HepG2 (cell line): ENCODE measurements around the gene IGF2BP1. TPM values are rescaled to one million over a fixed set of nuclear protein-coding genes. Genes with fewer than 3 reads are reported as not detected.

ENCODE experiments used
- ARNT2 ChIP-seq: sonication (generic); formaldehyde crosslinking; IDR thresholded peaks from 2 replicates; pipeline ENCODE4 v1.8.0; 2022; ENCODE audit warnings: mild to moderate bottlenecking, low read depth, missing genetic modification reagents, moderate library complexity
- ATF7-NPFF ChIP-seq: sonication (generic); formaldehyde crosslinking; IDR thresholded peaks from 2 replicates; pipeline ENCODE4 v1.8.1; 2023; ENCODE audit warnings: mild to moderate bottlenecking, low read depth, missing genetic modification reagents, moderate library complexity
- EHMT2 ChIP-seq: fragments of 200-600 bp; sonication (generic); IDR thresholded peaks from 2 replicates; pipeline ENCODE4 v1.7.0; 2017; ENCODE audit warnings: antibody characterized with exemption, low read depth, low read length, borderline replicate concordance
- GZF1 ChIP-seq: sonication (generic); formaldehyde crosslinking; IDR thresholded peaks from 2 replicates; pipeline ENCODE4 v1.5.1; 2020; ENCODE audit warnings: mild to moderate bottlenecking, missing genetic modification reagents
- HNF4G ChIP-seq, 2 experiments: sonication (generic) in 1 of 2; formaldehyde crosslinking in 1 of 2; IDR thresholded peaks; 2 replicates each; pipeline versions ENCODE4 v1.4.0 to v1.6.1; 2011 to 2020; ENCODE audit warnings: borderline replicate concordance in 2 of 2, low read depth in 2 of 2, mild to moderate bottlenecking in 2 of 2, low read length in 1 of 2, missing genetic modification reagents in 1 of 2, moderate library complexity in 1 of 2
- HNRNPH1 ChIP-seq: fragments of 200-400 bp; formaldehyde crosslinking; optimal IDR thresholded peaks from 2 replicates; pipeline ENCODE3; 2017; ENCODE audit warnings: mild to moderate bottlenecking, low read depth, low read length
- IRX3 ChIP-seq: sonication (generic); formaldehyde crosslinking; IDR thresholded peaks from 2 replicates; pipeline ENCODE4 v1.8.1; 2023; ENCODE audit warnings: mild to moderate bottlenecking, low read depth, missing genetic modification reagents, borderline replicate concordance
- ISL2 ChIP-seq: sonication (generic); formaldehyde crosslinking; IDR thresholded peaks from 2 replicates; pipeline ENCODE4 v1.5.0; 2020; ENCODE audit warnings: missing genetic modification reagents
- KDM1A ChIP-seq: IDR thresholded peaks from 2 replicates; pipeline ENCODE4 v1.6.1; 2016; ENCODE audit warnings: missing compliant biosample characterization
- REL ChIP-seq: sonication (generic); formaldehyde crosslinking; conservative IDR thresholded peaks from 2 replicates; pipeline ENCODE4 v1.8.0; 2022; ENCODE audit warnings: mild to moderate bottlenecking, missing genetic modification reagents, moderate library complexity
- ZNF264 ChIP-seq: sonication (generic); formaldehyde crosslinking; IDR thresholded peaks from 2 replicates; pipeline ENCODE4 v1.4.0; 2020; ENCODE audit warnings: missing genetic modification reagents
- ZNF484 ChIP-seq: sonication (generic); formaldehyde crosslinking; IDR thresholded peaks from 2 replicates; pipeline ENCODE4 v1.5.1; 2020; ENCODE audit warnings: mild to moderate bottlenecking, low read depth, missing genetic modification reagents, borderline replicate concordance
- ZNF563 ChIP-seq: sonication (generic); formaldehyde crosslinking; IDR thresholded peaks from 2 replicates; pipeline ENCODE4 v1.8.0; 2022; ENCODE audit warnings: mild to moderate bottlenecking, moderate library complexity, missing genetic modification reagents
- ZNF605 ChIP-seq: sonication (generic); formaldehyde crosslinking; IDR thresholded peaks from 2 replicates; pipeline ENCODE4 v1.8.0; 2022; ENCODE audit warnings: mild to moderate bottlenecking, missing genetic modification reagents
- ZNF615 ChIP-seq: sonication (generic); formaldehyde crosslinking; IDR thresholded peaks from 2 replicates; pipeline ENCODE4 v1.5.0; 2020; ENCODE audit warnings: mild to moderate bottlenecking, missing genetic modification reagents, borderline replicate concordance
- ZNF720 ChIP-seq: sonication (generic); formaldehyde crosslinking; IDR thresholded peaks from 2 replicates; pipeline ENCODE4 v1.4.0; 2020; ENCODE audit warnings: missing genetic modification reagents
- ZNF781 ChIP-seq: sonication (generic); formaldehyde crosslinking; IDR thresholded peaks from 2 replicates; pipeline ENCODE4 v1.5.1; 2020; ENCODE audit warnings: borderline replicate concordance, mild to moderate bottlenecking, missing genetic modification reagents; ENCODE audit errors: not compliant biosample characterization
- polyA plus RNA-seq, 8 experiments: library from polyadenylated mRNA; depleted of rRNA in 3 of 8; stranded (reverse) in 7 of 8; unstranded in 1 of 8; fragments of >200 nt; fragmentation: Illumina TruSeq in 4 of 8; extraction: Trizol in 4 of 8; gene quantifications; 2 replicates each; pipeline versions ENCODE4 v1.2.1 to v1.2.3, GENCODE V29; 2011 to 2016; ENCODE audit warnings: low read depth in 4 of 8, missing spikeins in 1 of 8, mixed read lengths in 1 of 8; ENCODE audit not compliant: insufficient read depth in 1 of 8
- total RNA-seq, 5 experiments: library from RNA; depleted of rRNA; stranded (reverse); fragments of >200 nt; fragmentation: Illumina TruSeq; extraction: Trizol; gene quantifications; 2 replicates each; pipeline ENCODE4 v1.2.3, GENCODE V29; 2016; ENCODE audit warnings: low read depth in 1 of 5
- TF ChIP-seq, protein P1 (sequence below): sonication (generic); formaldehyde crosslinking; IDR thresholded peaks from 2 replicates; pipeline ENCODE4 v1.4.0; 2020; ENCODE audit warnings: mild to moderate bottlenecking, missing genetic modification reagents

IGF2BP1 gene
- total and polyA plus RNA-seq, 2 of the 13 experiments (the other 11 are each of a cell fraction or from before 2014, with no cell fraction given): 29.7 to 75.1 TPM

DNA sequence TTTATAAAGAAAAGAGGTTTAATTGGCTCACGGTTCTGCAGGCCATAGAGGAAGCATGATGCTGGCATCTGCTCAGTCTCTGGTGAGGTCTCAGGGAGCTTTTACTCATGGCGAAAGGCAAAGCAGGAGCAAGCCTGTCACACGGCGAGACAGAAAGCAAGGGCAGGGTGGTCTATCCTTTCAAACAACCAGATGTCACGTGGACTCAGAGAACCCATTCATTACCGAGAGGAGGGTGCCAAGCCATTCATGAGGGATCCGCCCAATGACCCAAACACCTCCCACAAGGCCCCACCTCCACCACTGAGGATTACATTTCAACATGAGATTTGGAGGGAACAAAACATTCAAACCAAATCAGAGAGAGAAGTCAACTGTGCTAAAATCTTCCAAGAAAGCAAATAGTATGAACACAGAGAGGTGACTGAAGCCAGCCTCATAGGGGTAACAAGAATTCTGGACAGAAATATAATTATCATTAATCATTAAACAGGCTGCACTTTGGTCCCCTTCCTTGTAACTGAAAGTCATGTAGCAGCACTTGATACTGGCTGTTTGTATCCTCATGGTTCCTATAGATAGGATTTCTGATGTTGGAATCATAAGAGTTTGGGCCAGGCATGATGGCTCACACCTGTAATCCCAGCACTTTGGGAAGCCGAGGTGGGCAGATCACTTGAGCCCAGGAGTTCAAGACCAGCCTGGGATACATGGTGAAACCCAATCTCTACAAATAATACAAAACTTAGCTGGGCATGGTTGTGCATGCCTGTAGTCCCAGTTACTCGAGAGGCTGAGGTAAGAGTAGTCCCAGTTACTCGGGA, 82.9 kb downstream of the IGF2BP1 start (continued):
- TF ChIP-seq ATF7-NPFF (CRISPR knock-in tag): no peak
- no peak for TF ChIP-seq ZNF615 (CRISPR knock-in tag)
- TF ChIP-seq, protein P1, sequence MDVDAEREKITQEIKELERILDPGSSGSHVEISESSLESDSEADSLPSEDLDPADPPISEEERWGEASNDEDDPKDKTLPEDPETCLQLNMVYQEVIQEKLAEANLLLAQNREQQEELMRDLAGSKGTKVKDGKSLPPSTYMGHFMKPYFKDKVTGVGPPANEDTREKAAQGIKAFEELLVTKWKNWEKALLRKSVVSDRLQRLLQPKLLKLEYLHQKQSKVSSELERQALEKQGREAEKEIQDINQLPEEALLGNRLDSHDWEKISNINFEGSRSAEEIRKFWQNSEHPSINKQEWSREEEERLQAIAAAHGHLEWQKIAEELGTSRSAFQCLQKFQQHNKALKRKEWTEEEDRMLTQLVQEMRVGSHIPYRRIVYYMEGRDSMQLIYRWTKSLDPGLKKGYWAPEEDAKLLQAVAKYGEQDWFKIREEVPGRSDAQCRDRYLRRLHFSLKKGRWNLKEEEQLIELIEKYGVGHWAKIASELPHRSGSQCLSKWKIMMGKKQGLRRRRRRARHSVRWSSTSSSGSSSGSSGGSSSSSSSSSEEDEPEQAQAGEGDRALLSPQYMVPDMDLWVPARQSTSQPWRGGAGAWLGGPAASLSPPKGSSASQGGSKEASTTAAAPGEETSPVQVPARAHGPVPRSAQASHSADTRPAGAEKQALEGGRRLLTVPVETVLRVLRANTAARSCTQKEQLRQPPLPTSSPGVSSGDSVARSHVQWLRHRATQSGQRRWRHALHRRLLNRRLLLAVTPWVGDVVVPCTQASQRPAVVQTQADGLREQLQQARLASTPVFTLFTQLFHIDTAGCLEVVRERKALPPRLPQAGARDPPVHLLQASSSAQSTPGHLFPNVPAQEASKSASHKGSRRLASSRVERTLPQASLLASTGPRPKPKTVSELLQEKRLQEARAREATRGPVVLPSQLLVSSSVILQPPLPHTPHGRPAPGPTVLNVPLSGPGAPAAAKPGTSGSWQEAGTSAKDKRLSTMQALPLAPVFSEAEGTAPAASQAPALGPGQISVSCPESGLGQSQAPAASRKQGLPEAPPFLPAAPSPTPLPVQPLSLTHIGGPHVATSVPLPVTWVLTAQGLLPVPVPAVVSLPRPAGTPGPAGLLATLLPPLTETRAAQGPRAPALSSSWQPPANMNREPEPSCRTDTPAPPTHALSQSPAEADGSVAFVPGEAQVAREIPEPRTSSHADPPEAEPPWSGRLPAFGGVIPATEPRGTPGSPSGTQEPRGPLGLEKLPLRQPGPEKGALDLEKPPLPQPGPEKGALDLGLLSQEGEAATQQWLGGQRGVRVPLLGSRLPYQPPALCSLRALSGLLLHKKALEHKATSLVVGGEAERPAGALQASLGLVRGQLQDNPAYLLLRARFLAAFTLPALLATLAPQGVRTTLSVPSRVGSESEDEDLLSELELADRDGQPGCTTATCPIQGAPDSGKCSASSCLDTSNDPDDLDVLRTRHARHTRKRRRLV (CRISPR knock-in tag): peak; percentile 33; the same call in 1 of the 2 replicates
- no peak; the same call in 1 of the 2 replicates for TF ChIP-seq ZNF264
- 0 out of 2 replicates have a peak, but pooled peaks have one; percentile 28 for TF ChIP-seq ARNT2
- TF ChIP-seq EHMT2: peak; percentile 35; the same call in 1 of the 2 replicates
- TF ChIP-seq ZNF605 (CRISPR knock-in tag): peak; percentile 66; the same call in 1 of the 2 replicates
- no peak for TF ChIP-seq GZF1 (CRISPR knock-in tag)
- TF ChIP-seq KDM1A: no peak
- TF ChIP-seq ISL2 (CRISPR knock-in tag): no peak
- TF ChIP-seq ZNF720: no peak
- TF ChIP-seq ZNF781 (CRISPR knock-in tag): no peak
- no peak for TF ChIP-seq ZNF484 (CRISPR knock-in tag)
- TF ChIP-seq REL (CRISPR knock-in tag): no peak
- TF ChIP-seq ZNF563 (CRISPR knock-in tag): peak; percentile 49; the same call in 1 of the 2 replicates
- no peak for TF ChIP-seq IRX3
- peak; percentile 59; the same call in 1 of the 2 replicates for TF ChIP-seq HNF4G (IDR thresholded peaks at IDR 0.05; ENCODE audit: borderline replicate concordance, low read depth, low read length)
- no peak for TF ChIP-seq HNF4G (CRISPR knock-in tag; IDR thresholded peaks at IDR 0.05; ENCODE audit: borderline replicate concordance, low read depth)
- TF ChIP-seq HNRNPH1: no peak
